Kidney (tissue), 14 donors: Measurements from ENCODE around the gene SEC14L5. TPM values are rescaled to one million over a fixed set of nuclear protein-coding genes. Genes with fewer than 3 reads are reported as not detected.

Experiments used
- DNase-seq, 5 donors: peaks; one replicate each; pipeline ENCODE4 v3.0.0-alpha.2; 2013 to 2020
- FAIRE-seq: peaks from 2 replicates; lab custom pipeline; 2012; peaks lifted over from hg19 to GRCh38; lab: Jason Lieb, UNC
- H3K27ac ChIP-seq, 2 donors: one replicate each; pipeline ENCODE4 v1.7.0; 2013; ENCODE audit warnings: low read depth in 2 of 2, low read length in 2 of 2, inconsistent platforms in 1 of 2
- H3K27me3 ChIP-seq: one replicate; pipeline ENCODE4 v1.7.1; 2013; ENCODE audit warnings: low read length, inconsistent platforms; ENCODE audit not compliant: control insufficient read depth, insufficient read depth
- H3K36me3 ChIP-seq, 3 donors: one replicate each; pipeline versions ENCODE4 v1.7.0 to v1.7.1; 2013; ENCODE audit warnings: low read length in 3 of 3, control low read depth in 1 of 3, inconsistent platforms in 1 of 3; ENCODE audit not compliant: insufficient read depth in 3 of 3, control insufficient read depth in 2 of 3
- H3K4me1 ChIP-seq, 3 donors: one replicate each; pipeline versions ENCODE4 v1.7.0 to v1.7.1; 2013; ENCODE audit warnings: low read length in 3 of 3, inconsistent platforms in 1 of 3, low read depth in 1 of 3; ENCODE audit not compliant: control insufficient read depth in 2 of 3, insufficient read depth in 2 of 3
- H3K4me3 ChIP-seq, 3 donors: one replicate each; pipeline versions ENCODE4 v1.7.0 to v1.8.1; 2013; ENCODE audit warnings: low read length in 3 of 3, control low read depth in 1 of 3, inconsistent platforms in 1 of 3
- H3K9ac ChIP-seq, 3 donors: one replicate each; pipeline versions ENCODE4 v1.7.0 to v1.7.1; 2013; ENCODE audit warnings: low read length in 3 of 3, control low read depth in 1 of 3, inconsistent platforms in 1 of 3
- H3K9me3 ChIP-seq, 3 donors: one replicate each; pipeline versions ENCODE4 v1.7.0 to v1.7.1; 2013; ENCODE audit warnings: low read length in 3 of 3, control low read depth in 1 of 3, inconsistent platforms in 1 of 3; ENCODE audit not compliant: control insufficient read depth in 2 of 3, insufficient read depth in 1 of 3
- intact Hi-C: fragments of 100-400 bp; cut with DNase I; formaldehyde crosslinking; loops from one replicate; pipeline ENCODE4 v1.11.1; 2022
- polyA plus RNA-seq: library from polyadenylated mRNA; stranded (reverse); fragments of 350-450 nt; fragmentation: Illumina TruSeq; extraction: RNeasy Lipid Tissue Mini Kit (QIAGEN cat#74804); gene quantifications from one replicate; pipeline ENCODE4 v1.2.3, GENCODE V29; 2014; ENCODE audit warnings: low read depth, low replicate concordance; ENCODE audit not compliant: insufficient read depth
- total RNA-seq: library from RNA; stranded (reverse); fragmentation: NEBNext Ultra II Directional; extraction: Animal tissue kit (Norgen Biotek cat#: 25700); gene quantifications from one replicate; pipeline ENCODE4 v1.2.1, GENCODE V29; 2021
- TF ChIP-seq, protein P1 (sequence below): IDR thresholded peaks from 3 replicates; pipeline ENCODE4 v1.5.1; 2012; ENCODE audit warnings: mild to moderate bottlenecking, moderate library complexity, borderline replicate concordance; ENCODE audit not compliant: insufficient read depth; ENCODE audit errors: extremely low read depth
- donor health status: control.
- donor health status: control.
- donor health status: control.
- donor health status: control.
- donor health status: control.
- donor health status: DM: yes; HTN: yes; CAD: no.
- donor health status: Normal renal cell carcinoma (clear cell type).

SEC14L5 gene
- total and polyA plus RNA-seq, 2 donors from 2014 or later: 0.13 to 0.16 TPM

DNA sequence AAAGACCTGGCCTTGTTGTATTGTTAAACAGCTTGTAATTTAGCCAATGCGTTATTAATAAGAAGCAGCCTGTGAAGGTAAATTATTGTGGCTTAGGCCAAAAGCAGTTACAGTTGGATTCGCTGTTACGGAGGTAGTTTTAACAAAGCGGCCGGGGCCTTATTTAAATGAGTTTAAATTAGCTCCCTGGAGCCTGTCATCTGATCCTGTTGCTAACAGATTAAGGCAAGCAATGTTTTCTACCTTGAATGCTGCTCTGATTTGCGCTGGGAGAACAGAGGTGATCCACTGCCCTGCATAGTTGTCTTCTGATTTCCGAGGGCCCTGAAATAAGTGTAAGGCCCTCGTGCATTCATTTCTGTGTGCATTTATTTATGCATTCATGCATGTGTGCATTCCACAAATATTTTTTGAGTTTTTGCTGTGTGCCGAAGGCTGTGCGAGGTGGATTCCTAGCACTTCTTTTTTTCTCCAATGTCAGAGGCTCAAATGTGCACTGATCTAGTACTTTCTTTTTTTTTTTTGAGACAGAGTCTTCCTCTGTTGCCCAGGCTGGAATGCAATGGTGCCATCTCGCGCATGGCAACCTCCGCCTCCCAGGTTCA, 10.9 kb downstream of the SEC14L5 start:
- Histone ChIP-seq H3K4me3 (no peak overlapping the region), H3K9me3 (no peaks in the 10 kb centered on the region), H3K27me3 (no peaks in the 10 kb centered on the region), H3K9ac (no peak overlapping the region), H3K27ac (no peak overlapping the region), H3K4me1 (no peaks in the 10 kb centered on the region), H3K36me3 (no peaks in the 10 kb centered on the region)
- intact Hi-C loops: no loop called here
- no peak for FAIRE-seq
- TF ChIP-seq, protein P1, sequence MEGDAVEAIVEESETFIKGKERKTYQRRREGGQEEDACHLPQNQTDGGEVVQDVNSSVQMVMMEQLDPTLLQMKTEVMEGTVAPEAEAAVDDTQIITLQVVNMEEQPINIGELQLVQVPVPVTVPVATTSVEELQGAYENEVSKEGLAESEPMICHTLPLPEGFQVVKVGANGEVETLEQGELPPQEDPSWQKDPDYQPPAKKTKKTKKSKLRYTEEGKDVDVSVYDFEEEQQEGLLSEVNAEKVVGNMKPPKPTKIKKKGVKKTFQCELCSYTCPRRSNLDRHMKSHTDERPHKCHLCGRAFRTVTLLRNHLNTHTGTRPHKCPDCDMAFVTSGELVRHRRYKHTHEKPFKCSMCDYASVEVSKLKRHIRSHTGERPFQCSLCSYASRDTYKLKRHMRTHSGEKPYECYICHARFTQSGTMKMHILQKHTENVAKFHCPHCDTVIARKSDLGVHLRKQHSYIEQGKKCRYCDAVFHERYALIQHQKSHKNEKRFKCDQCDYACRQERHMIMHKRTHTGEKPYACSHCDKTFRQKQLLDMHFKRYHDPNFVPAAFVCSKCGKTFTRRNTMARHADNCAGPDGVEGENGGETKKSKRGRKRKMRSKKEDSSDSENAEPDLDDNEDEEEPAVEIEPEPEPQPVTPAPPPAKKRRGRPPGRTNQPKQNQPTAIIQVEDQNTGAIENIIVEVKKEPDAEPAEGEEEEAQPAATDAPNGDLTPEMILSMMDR: no peak
- DNase-seq: peak in 2 of 5 donors; percentile 12 to 47

DNA sequence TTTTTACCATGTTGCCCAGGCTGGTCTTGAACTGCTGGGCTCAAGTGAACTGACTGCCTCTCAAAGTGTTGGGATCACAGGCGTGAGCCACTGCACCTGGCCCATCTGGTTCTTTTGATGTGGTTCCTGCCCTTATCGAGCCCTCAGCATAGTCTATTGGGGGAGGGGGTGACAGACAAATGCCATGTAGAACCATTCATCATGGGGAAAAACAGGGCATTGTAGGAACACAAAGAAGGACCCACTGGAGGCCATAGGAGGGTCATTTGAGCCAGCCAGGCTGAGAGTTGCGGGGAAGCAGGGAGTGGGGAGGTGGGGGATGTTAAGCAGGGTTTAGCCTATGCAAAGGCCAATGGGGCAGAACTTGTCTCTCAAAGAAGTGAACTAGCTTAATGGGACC, 11.9 kb downstream of the SEC14L5 start:
- Histone ChIP-seq H3K9me3 (no peaks in the 10 kb centered on the region), H3K36me3 (no peaks in the 10 kb centered on the region), H3K27me3 (no peaks in the 10 kb centered on the region), H3K27ac (no peak overlapping the region), H3K9ac (no peak overlapping the region), H3K4me1 (no peaks in the 10 kb centered on the region), H3K4me3 (no peak overlapping the region)
- peak in 1 of 5 donors; percentile 10 for DNase-seq
- TF ChIP-seq, protein P1: no peak
- FAIRE-seq: no peak
- intact Hi-C loops: no loop called here

DNA sequence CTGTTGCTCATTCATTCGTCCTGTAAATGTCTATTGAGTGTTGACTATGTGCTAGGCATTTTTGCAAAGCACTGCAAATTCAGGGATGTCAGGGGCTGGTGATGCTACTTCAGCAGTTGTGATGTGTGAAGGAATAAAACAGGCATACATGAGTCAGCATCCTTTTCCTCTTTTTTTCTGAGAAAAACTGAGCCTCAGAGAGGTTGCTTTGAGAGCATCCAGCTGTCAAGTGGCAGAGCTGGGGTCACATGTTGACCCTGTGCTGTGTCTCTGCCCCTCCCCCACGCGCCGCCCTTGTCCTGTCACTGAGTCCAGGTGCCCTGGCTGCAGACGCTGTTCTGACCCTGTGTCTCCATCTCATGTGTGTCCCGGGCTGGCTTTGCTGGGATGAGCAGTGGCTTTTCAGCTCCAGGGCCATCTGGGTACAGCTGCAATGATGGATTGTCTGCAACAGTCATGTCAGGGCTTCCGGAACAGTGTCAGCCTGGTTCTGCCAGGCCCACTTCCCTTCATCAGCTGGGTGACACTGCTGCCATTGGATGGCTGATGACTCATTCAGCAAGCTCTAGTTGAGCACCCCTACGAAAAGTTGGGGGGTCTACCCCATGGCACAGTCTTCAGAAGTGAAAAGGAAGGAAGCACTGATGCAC, 14.9 kb downstream of the SEC14L5 start:
- DNase-seq: peak in 1 of 5 donors; percentile 53
- no peaks in the 10 kb centered on the region for H3K36me3 ChIP-seq
- TF ChIP-seq, protein P1: no peak
- H3K9me3 ChIP-seq: no peaks in the 10 kb centered on the region
- no peaks in the 10 kb centered on the region for H3K27me3 ChIP-seq
- intact Hi-C loops: no loop called here
- H3K9ac ChIP-seq: no peak overlapping the region
- FAIRE-seq: no peak
- H3K4me1 ChIP-seq: no peaks in the 10 kb centered on the region
- H3K4me3 ChIP-seq: no peak overlapping the region
- no peak overlapping the region for H3K27ac ChIP-seq
